Spleen (tissue), 11 donors: ENCODE results near the gene CACNA1H. TPM values are rescaled to one million over a fixed set of nuclear protein-coding genes. Genes with fewer than 3 reads are reported as not detected.

Source experiments
- DNase-seq: peaks from one replicate; pipeline ENCODE4 v3.0.0-alpha.2; 2020
- H3K27ac ChIP-seq, 8 donors: fragments of 200-600 bp; sonication (generic) in 7 of 8; 1 replicate in 4 of 8; 2 replicates in 4 of 8; pipeline versions ENCODE4 v1.5.0 to v1.8.0; 2016 to 2021; ENCODE audit warnings: inconsistent platforms in 4 of 8, mild to moderate bottlenecking in 4 of 8, moderate library complexity in 1 of 8
- H3K27me3 ChIP-seq, 7 donors: fragments of 200-600 bp; sonication (generic) in 6 of 7; replicated peaks in 1 of 7; 1 replicate in 4 of 7; 2 replicates in 3 of 7; pipeline versions ENCODE4 v1.5.0 to v1.8.0; 2016 to 2021; ENCODE audit warnings: inconsistent platforms in 3 of 7, mild to moderate bottlenecking in 1 of 7
- H3K36me3 ChIP-seq, 6 donors: fragments of 200-600 bp; sonication (generic) in 5 of 6; 1 replicate in 4 of 6; 2 replicates in 2 of 6; pipeline versions ENCODE4 v1.5.0 to v1.8.0; 2016 to 2021; ENCODE audit warnings: inconsistent platforms in 2 of 6
- H3K4me1 ChIP-seq, 6 donors: fragments of 200-600 bp; sonication (generic) in 5 of 6; 1 replicate in 3 of 6; 2 replicates in 3 of 6; pipeline versions ENCODE4 v1.5.0 to v1.8.0; 2016 to 2021; ENCODE audit warnings: inconsistent platforms in 3 of 6
- H3K4me3 ChIP-seq, 8 donors: fragments of 200-600 bp; sonication (generic) in 7 of 8; 1 replicate in 4 of 8; 2 replicates in 4 of 8; pipeline versions ENCODE4 v1.5.0 to v1.8.0; 2016 to 2021; ENCODE audit warnings: inconsistent platforms in 4 of 8, mild to moderate bottlenecking in 4 of 8, moderate library complexity in 2 of 8
- H3K9me3 ChIP-seq, 8 donors: fragments of 200-600 bp; sonication (generic) in 7 of 8; 1 replicate in 4 of 8; 2 replicates in 4 of 8; pipeline versions ENCODE4 v1.5.0 to v1.8.0; 2016 to 2021; ENCODE audit warnings: inconsistent platforms in 4 of 8
- CTCF ChIP-seq, 11 experiments: fragments of 200-600 bp in 7 of 11; fragments of 450-650 bp in 4 of 11; sonication (generic) in 4 of 11; IDR thresholded peaks in 8 of 11; conservative IDR thresholded peaks in 3 of 11; 1 replicate in 7 of 11; 2 replicates in 4 of 11; pipeline versions ENCODE4 v1.4.0 to v1.8.0; 2016 to 2021; ENCODE audit warnings: antibody characterized with exemption in 11 of 11, inconsistent platforms in 4 of 11, mild to moderate bottlenecking in 1 of 11
- POLR2A ChIP-seq, 3 donors: fragments of 450-650 bp; IDR thresholded peaks; one replicate each; pipeline ENCODE4 v1.5.1; 2017; ENCODE audit warnings: antibody characterized with exemption in 3 of 3, mild to moderate bottlenecking in 1 of 3
- POLR2AphosphoS5 ChIP-seq, 3 donors: sonication (generic); formaldehyde crosslinking; IDR thresholded peaks; one replicate each; pipeline ENCODE4 v1.5.1; 2017; ENCODE audit warnings: antibody characterized with exemption in 3 of 3
- WGBS, 5 donors: extraction: QIAGEN DNeasy Blood & Tissue Kit in 3 of 5; methylation state at CpG; one replicate each; pipeline versions ENCODE4 v1.1.5 to v1.1.7; 2013 to 2018; 5-methylcytosine and 5-hydroxymethylcytosine counted together
- intact Hi-C: fragments of 100-400 bp; cut with DNase I; formaldehyde crosslinking; loops from one replicate; pipeline ENCODE4 v1.15.0; 2023; ENCODE audit warnings: low total_unique reads
- polyA plus RNA-seq, 3 donors: library from polyadenylated mRNA; stranded (reverse); fragments of 200-250 nt; gene quantifications; one replicate each; pipeline ENCODE4 v1.2.1, GENCODE V29; 2013
- total RNA-seq, 7 donors: library from RNA; depleted of rRNA in 3 of 7; stranded (reverse); fragments of >200 nt in 3 of 7; fragmentation: NEBNext Ultra II Directional in 4 of 7; extraction: Animal tissue kit (Norgen Biotek cat#: 25700) in 4 of 7; gene quantifications; one replicate each; pipeline versions ENCODE4 v1.1.0 to v1.2.1, GENCODE V29; 2016 to 2021
- donor health status: healthy with polysubstance abuse.
- donor health status: DM: no; HTN: no; CAD: no; lungs with moderate emphysema.
- donor health status: DM: no; HTN: no; CAD: no.
- donor health status: Bipolar disorder and iron deficiency.
- donor health status: healthy.
- donor health status: DM: no; HTN: no; CAD: no.
- donor health status: DM: yes; HTN: yes; CAD: no.

CACNA1H gene
- total and polyA plus RNA-seq, 10 donors = 0.33 to 2.1 (median 0.70) TPM

- H3K4me1 ChIP-seq = peaks cover 0 to 46% (median 28%) of the 10 kb centered on the region in 6 donors
- WGBS, 5 donors = 79 to 84% (median 80%) methylated on average over 15 to 20 of the region's 20 CpGs
- H3K27ac ChIP-seq = no peak overlapping the region
- peaks cover 10 to 96% (median 76%) of the 10 kb centered on the region in 7 donors for H3K27me3 ChIP-seq
- no peaks in the 10 kb centered on the region for H3K9me3 ChIP-seq
- no peak overlapping the region for H3K4me3 ChIP-seq
- H3K36me3 ChIP-seq = no peaks in the 10 kb centered on the region
- TF ChIP-seq POLR2A (IDR thresholded peaks at IDR 0.05) (no peak), POLR2AphosphoS5 (IDR thresholded peaks at IDR 0.05) (no peak), CTCF (IDR thresholded peaks at IDR 0.05 in 8 of 11, conservative IDR thresholded peaks at IDR 0.05 in 3 of 11) (no peak)
- intact Hi-C loops = no loop called here
- DNase-seq = no peak
Observed at GRCh38 chr16:1155353-1156054, 2.6 kb downstream of the CACNA1H start.

- no peak for DNase-seq
- H3K4me1 ChIP-seq = peaks cover 0 to 49% (median 28%) of the 10 kb centered on the region in 6 donors
- H3K27me3 ChIP-seq = peaks cover 10 to 96% (median 84%) of the 10 kb centered on the region in 7 donors
- TF ChIP-seq POLR2AphosphoS5 (IDR thresholded peaks at IDR 0.05) (no peak), CTCF (IDR thresholded peaks at IDR 0.05 in 8 of 11, conservative IDR thresholded peaks at IDR 0.05 in 3 of 11) (no peak), POLR2A (IDR thresholded peaks at IDR 0.05) (no peak)
- H3K27ac ChIP-seq = no peak overlapping the region
- H3K4me3 ChIP-seq = no peak overlapping the region
- intact Hi-C loops = no loop called here
- 82 to 86% (median 85%) methylated on average over 26 to 35 of the region's 35 CpGs for WGBS, 5 donors
- H3K9me3 ChIP-seq = no peaks in the 10 kb centered on the region
- no peaks in the 10 kb centered on the region for H3K36me3 ChIP-seq
Observed at GRCh38 chr16:1156055-1156982, 3.4 kb downstream of the CACNA1H start.

- no peaks in the 10 kb centered on the region for H3K9me3 ChIP-seq
- H3K27me3 ChIP-seq = peaks cover 10 to 96% (median 88%) of the 10 kb centered on the region in 7 donors
- H3K4me1 ChIP-seq = peaks cover 0 to 46% (median 24%) of the 10 kb centered on the region in 6 donors
- TF ChIP-seq POLR2AphosphoS5 (IDR thresholded peaks at IDR 0.05) (no peak), CTCF (IDR thresholded peaks at IDR 0.05 in 8 of 11, conservative IDR thresholded peaks at IDR 0.05 in 3 of 11) (no peak), POLR2A (IDR thresholded peaks at IDR 0.05) (no peak)
- DNase-seq = no peak
- no peaks in the 10 kb centered on the region for H3K36me3 ChIP-seq
- intact Hi-C loops = no loop called here
- no peak overlapping the region for H3K27ac ChIP-seq
- H3K4me3 ChIP-seq = no peak overlapping the region
- 80 to 91% (median 84%) methylated on average over 36 to 46 of the region's 46 CpGs for WGBS, 5 donors
Observed at GRCh38 chr16:1156983-1157638, 4.2 kb downstream of the CACNA1H start.
